Stimulated activated CD8-positive, alpha-beta memory T cell treated with anti-CD3 and anti-CD28 coated beads, Interleukin-12 subunit alpha, Interleukin-12 subunit beta, amount 100 ng/mL, for 24 hours (primary cell): ENCODE measurements around the gene VSTM2L.

Experiments
- DNase-seq: peaks from one replicate; pipeline ENCODE4 v3.0.0-alpha.2; 2020; ENCODE audit errors: extremely low read depth

VSTM2L gene

DNA sequence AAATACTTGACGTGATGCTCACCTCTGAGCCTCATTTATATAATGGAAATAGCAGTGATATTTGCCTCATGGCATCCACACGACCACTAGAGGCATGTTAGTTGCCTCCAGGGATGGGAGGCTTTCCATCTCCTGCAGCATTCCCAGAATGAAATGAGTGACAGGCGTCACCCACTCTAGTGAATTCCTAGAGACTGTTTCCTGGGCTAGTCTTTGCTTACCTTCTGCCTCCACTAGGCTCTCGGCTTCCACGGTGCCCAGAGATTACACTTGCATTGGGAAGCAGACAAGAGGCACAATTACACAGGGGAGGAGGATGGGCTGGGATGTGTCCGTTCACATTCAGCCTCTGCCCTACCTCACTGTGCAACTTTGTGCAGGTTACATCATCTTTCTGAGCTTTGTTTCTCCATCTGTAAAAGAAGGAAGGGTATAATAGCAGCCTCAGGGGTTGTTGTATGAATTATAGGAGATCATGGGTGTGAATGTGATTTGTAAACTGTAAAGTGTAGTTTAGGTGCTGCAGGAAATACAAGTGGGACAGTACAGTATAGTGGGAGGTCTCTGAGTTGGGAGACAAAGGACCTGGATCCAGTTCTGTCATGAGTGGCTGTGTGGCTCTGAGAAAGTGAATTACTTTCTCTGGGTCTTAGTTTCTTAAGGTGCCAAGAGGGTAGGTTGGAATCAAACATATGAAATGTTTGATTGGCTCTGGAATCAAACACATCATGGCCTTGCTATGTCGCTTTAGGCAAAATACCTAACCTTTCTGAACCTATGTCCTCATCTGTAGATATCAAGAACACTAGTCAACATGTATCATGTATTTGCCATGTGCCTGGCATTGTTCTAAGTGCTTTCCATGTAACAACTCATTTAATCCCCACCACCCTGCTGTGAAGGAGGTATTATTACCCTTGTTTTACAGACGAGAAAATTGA lies 3.6 kb upstream of the VSTM2L start:
- no peak for DNase-seq

DNA sequence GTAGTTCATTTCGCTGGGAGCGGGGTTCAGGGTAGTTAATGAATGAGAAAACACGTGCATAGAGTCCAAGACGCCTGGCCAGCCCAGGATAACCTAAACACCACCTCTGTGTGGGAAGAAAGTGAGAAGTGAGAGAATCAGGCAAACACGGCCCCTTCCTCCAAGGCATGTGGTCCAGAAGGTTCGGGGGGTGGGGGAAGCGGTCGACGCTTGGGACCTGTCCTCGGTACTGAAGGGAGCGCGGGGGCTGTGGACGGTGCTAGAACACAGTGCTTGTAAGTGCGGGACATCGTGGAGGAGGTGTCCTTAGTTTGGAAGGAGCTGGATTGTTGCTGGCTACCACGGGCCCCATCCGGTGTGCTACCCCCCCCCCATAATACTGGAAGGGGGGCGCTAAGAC lies 1.7 kb upstream of the VSTM2L start:
- DNase-seq, result no peak

DNA sequence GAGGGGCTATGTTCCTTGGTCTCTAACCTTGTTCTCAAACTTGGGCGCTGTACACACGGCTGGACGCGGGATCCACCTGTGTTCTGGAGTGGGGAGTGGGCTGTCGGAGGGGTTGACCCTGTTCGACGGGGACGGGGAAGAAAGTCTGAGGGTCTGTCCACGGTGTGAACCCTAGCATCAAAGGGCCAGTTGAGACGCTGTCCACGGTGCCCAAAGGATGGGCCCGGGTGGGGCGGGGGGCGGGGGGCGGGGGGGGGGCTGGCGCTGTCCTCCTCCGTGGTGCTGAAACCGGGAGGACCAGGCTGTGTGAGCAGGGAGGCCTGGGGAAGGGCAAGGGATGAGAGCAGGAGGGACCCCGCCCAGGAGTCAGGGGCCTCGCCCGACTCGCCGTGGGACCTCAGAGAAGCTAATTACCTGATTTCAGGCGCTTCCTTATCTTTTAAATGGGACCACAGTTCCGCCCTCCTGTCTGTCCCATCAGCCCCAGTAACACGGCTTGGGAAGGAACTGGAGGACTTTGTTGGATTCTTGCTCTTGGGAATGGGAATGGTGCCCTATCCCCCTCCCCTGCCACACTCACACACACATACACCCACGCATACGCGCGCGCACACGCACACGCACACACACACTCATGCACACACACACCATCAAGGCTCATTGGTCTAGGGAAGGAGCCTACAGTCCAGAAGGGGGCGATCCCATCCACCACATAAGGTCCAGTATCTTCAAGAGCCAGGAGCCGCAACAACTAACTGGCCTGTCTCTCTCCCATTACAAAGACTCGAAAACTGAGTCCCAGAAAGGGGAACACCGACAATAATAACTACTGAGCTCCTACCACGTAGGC lies 1.0 kb upstream of the VSTM2L start:
- no peak for DNase-seq

DNA sequence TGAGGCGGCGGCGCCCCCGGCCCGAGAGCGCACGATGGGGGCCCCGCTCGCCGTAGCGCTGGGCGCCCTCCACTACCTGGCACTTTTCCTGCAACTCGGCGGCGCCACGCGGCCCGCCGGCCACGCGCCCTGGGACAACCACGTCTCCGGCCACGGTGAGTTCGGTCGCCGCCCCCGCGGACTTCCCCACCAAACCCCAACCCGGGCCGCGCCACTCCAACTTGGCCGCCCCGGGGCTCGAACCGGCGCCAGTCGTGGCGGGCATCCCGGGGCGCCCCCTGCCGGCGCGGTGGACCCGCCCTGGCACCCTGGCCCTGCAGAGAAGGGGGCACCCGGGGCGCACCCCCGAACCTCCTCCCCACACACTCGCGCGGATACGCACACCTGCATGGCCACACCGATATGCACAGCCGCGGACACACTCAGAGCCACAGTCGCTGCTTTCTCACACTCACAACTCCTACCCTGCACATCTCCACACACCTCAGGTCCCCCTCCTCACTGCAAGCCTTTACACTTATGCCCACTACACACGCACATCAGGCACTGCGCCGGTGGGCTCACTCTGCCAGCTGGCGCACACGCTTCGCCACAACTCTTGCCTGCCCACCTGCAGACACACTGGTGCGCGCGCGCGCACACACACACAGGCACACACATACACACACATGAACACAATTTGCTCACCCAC lies 535 bp downstream of the VSTM2L start:
- DNase-seq, result no peak

DNA sequence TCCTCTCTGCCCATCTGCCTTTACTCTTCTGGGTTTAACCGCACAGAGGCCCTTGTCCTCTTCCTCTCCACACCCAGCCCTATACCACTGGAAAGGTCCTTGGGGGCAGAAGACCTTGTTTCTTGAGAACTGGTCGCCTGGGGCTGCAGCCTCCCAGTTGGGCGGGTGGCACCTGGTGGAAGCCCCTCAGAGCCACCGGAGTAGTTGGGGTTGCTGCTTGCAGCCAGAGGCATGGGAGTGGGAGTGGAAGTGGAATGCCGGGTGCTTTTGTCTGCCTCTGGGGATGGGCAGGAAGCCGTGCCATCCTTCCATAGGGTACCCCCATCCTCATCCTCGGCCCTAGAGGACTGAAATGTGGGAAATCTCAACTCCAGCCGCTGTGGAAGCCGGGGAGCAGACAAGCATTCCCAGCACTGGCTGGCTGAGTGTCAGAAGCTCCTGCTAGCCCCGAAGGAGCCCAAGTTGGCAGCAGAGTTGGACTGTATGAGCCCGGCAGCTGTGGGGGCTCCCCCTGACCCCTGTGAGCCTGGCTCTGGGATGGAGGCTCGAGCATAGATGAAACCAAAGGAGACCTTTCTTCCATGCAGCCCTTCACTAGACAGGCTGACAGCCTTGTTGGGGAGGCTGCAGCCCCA lies 1.2 kb downstream of the VSTM2L start:
- DNase-seq, result no peak

DNA sequence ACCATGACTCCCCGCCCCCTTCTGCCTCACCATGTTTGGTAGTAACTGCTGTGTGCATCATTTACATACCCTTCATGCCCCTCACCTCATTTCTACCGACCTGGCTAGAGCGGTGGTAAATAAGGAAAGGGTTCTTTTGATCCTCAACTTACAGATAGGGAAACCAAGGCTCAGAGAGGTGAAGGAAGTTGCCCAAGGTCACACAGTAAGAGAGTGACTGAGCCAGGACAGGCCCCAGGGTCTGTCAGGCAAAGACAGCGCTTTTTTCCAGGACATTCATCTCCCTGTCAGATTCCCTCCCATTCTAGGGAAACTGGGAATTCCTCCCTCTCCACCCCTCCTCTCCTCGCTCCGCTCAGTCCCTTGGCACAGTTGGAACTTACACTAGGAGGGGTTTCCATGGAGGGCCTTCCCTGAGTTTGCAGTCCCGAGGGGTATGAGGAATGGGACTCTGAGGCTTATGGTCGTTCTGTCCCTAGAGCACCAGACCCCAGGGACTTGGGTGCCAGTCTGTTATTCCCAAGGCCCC lies 2.0 kb downstream of the VSTM2L start:
- DNase-seq, result no peak

DNA sequence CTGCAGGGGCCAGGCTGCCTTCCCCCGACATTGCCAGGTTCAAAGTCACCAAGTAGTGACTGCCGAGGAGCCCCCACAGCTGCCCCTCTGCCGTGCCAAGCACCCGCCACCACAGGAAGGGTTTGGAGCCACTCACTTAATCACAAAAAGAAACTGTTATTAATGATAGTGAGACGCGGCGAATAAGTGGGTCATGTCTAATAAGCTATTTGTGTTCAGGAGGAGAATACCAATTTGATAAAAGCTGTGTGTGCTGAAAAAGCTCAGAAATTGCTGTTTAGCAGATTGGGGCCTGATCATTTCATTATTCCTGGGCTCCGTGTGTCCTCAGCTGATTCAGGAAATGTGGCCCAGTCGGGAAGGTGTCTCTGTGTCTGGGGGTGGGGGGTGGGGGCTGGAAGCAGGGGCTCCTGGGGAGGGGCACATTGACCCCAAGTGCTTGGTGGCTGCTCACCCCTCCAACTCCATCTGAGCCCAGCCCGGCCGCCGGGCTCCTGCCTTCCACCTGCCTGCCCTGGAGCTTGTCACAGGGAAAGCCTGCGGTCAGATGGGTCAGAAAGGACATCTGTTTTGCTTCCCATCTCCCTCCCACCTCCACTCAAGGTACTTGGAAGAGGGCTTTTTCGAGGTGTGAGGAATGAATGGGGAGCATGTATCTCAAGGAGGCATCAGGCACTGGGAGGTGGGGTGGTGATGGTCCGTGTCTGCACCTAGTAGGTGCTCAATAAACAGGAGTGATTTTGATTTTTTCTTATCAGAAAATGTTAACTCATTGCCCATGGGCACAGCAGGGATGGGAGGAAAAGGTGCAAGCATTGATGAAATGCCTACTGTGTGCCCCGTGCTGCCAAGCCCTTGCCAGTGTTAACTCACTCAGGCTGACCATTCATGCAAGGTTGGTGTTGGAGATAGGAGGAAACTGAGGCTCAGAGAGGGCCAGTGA lies 3.0 kb downstream of the VSTM2L start:
- DNase-seq, result no peak

DNA sequence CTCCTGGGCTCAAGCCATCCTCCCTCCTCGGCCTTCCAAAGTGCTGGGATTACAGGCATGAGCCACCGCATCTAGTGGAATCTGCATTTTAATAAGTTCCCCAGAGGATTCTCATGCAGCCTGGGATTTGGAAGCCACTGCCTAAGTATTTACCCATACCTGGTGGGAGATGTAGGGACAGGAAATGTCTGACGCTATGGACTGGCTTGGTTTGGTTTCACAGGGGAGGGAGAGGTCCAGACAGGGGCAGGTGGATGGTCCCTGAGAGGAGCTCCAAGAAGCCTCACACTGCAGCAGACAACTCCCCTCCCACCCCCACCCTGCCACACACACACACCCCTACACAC lies 4.4 kb downstream of the VSTM2L start:
- no peak for DNase-seq

DNA sequence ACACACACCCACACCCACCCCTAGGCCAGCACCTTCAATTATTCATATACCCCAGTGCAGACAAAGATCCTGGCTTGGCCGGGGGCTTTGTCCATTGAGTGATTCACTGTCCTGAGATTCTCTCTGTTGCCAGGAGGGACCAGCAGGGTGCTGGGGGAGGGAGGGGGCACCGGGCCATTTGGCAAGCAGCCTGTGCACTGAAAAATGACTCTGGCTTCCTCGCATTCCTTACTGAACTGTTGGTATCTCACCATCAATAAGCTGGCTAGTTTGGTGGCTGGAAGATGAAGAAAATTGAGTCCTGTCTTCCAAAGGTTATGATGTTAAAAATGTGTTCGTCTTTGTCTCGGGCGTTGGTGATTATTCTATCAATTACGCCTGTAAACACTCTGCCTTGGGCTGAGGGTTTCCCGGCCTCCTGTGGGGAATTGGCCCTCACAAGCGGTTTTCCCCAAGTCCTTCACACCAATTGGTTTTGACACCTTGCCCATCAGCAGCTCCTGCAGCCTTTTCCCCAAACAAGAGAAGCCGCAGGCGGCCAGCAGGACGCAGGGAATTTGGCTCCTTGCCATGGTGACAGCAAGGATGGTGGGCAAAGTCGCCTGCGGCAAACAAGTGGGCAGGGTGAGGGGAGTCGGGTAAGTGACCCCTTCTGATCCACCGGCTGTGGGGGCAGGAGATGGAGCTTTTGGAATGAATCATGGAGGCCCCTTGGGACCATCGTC lies 4.9 kb downstream of the VSTM2L start:
- no peak for DNase-seq

DNA sequence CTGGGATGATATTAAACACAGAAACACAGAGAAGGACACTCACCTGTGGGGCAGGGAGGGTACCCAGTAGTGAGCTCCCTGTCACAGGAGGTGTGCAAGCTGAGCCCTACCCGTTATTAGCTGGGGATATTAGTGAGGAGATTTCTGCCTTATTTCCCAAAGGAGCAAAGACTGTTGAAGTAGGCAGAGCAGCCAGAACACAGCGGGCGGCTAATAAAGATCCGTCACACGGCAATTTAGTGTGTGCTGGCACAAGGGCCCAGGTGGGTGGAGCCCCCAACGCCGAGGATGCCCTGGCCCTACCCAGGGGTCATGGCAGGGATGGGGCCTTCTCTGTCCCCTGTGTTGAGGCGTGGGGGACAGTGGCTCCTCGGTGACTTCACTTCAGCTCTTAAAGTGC lies 8.3 kb downstream of the VSTM2L start:
- no peak for DNase-seq

DNA sequence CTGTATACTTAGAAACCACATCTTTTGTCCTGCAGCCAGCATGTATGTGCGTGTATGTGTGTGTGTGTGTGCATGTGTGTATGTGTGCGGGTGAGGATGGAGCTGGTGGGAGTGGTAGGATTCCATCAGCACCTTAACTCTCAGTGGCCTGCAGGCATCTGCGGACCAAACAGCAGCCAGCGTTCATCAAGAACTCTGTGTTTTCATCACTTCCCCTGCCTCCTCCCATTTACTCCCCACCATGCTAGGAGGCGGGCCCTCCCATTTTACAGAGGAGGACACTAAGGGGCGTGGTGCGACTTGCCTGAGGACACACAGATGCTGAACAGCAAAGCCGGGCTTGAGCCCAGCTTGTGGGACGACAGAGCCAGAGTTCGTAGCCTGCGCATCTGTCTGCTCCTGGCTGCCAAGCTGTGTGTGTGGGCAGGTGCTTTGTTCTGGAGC lies 8.9 kb downstream of the VSTM2L start:
- no peak for DNase-seq

DNA sequence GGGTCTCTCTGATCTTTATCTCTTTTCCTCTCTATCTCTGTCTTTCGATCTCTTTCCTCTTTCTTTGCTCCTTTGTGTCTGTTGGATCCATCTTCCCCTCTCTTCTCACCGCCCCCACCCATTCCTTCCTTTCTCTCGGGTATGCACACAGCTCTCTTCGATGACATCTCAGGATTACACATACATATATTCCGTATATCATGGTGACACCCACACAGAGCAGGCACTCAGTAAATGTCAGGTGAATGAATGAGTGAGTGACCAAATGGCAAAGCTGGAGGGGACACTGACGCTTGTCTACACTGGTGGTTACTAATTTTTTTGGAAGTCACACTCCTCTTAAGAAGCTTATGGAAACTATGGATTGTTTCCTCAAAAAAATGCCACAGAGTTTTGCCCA lies 9.9 kb downstream of the VSTM2L start:
- no peak for DNase-seq

DNA sequence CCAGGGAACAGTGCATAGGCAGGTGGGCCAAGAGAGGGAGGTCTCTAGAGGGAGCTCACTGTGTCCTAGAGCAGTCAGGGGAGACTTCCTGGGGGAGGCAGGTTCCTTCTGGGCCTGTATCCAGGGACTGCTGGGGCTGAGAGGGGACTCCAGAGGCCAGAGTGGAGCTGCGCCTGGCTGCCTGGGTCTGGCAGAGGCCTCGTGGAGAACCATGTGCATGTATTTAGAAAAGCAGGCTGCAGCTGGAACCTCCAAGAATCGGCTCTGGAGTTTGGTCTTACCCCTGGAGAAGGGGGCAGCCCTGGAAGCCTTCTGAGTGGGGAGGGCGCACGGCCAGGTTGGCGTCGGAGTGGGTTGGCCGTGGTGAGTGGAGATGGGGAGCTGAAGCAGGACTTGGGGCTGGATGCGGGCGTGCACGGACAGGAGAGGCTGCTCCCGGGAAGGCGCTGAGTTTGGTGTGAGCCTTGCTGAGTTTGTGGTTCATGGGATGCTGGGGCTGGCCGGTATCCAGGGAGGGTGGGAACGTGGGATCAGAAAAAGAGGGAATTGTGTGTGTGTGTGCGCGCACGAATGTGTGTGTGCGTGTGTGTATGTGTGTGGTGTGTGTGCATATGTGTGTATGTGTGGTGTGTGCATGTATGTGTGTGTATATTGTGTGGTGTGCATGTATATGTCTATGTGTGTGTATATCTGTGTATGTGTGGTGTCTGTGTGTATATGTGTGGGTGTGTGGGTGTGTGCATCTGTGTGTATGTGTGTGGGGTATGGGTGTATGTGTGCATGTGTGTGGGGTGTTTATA lies 10.8 kb downstream of the VSTM2L start:
- no peak for DNase-seq

DNA sequence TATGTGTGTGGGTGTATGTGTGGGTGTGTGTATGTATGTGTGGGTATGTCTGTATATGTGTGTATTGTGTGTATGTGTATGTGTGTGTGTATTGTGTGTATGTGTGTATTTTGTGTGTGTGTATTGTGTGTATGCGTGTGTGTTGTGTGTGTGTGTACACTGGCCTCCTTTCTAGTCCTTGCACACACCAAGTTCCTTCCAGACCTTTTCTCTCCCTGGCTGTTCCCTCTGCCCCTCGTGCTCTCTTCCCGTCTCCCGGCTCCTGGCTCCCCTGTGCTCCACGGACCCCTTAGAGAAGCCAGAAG lies 11.4 kb downstream of the VSTM2L start:
- no peak for DNase-seq

DNA sequence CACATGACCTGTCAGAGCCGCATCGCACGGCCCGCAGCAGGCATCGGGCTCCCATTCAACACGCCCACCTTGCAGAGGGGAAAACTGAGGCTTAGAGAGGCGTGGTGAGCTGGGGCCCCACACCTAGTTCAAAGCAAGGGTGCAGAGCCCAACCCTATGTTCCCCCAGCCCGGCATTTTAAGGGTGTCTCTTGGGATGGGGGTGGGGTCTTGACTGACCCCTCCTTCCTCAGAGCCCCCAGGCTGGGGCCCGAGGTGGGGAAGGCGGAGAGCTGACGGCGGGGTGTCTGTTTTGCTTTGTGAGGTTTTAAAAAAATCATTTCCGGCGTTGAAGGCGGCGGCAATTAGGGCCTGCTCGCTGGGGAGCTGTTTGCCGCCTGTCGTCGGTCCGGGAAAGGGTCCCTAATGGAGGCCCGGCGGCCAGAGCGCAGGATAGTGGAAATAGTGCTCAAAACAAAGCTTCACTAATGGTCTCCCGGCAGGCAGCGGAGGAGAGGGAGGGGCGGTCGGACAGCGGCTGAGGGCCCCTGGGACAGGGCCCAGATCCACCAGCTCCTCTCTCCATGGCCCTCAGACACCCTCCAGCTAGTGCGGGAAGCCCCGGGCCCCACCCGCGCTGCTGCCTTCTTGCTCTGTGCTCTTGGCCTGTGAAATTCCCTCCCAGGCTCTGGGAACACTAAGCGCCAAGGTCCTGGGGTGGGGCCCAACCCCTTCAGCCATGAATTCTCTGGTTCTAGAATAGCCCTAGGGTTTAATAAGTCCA lies 11.9 kb downstream of the VSTM2L start:
- DNase-seq, result no peak

DNA sequence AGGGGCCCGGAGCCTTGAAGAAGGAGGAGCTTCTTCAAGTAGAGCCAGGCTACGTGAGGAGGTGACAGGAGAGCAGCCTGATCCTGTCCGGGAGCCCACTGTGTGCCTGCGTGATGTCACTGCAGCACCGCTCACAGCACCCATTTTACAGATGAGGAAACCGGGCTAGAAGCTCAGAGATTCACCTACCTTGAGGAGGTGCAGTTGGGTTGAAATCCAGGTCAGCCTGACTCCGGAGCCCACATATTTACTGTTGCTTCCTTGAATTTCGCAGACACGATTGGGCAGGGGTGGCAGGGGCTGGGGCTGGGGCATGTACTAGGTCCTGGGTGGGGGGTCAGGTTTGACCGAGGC lies 12.5 kb downstream of the VSTM2L start:
- DNase-seq, result no peak

DNA sequence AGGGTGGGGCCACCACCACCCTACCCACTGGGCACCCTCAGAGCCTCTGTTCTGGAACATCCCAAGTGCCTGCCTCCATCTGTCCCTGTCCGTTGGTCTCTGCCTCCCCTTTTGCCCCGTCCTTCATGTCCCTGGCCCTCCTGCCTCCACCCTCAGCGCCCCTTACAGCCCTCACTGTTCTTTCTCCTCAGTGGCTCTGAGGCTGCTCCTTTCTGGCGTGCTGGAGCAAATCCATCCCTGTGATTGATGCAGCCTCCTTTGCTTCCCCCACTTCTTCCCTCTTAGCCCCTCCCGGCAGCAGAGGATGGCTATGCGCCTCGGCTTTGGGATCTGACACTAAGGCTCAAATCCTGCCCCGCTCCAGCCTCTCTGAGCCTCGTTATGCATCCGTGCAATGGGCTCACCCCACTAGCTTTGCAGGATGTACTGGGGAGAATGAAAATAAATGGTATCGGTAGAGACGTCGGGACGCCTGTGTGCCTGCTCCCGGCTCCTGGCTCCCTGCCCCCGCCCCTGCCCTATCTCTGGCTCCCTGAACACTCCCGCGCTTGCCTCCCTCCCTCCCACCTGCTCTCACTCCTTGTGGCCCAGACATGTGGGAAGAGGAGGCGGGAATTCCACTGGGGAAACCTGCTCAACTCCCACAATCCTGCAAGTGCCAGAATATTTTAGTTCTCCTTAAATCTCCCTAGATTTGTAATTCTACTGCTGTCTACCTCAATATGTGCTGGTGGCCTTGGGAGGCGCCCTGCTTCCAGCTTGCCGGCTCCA lies 13.1 kb downstream of the VSTM2L start:
- no peak for DNase-seq

DNA sequence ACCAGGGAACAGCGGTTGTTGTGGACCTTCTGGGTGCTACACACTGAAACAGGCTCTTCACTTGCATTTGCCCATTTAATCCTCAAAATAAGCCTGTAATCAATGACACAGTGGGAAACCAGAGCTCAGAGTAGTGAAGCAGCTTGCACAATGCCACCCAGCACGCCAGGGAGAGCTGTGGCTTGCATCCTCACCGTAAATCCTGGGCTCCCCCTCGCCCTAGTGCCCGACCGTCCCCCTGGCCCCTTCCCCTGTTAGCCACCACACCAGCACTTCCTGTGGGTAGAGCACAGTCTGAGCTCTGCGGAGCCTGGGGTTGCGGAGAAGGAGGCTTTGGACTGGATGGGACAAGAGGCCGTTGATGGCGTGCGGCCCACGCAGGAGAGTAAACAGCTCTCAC lies 14.5 kb downstream of the VSTM2L start:
- DNase-seq, result no peak
